Activated naive CD8-positive, alpha-beta T cell (primary cell): ENCODE data around the gene DHRS2.
"Not testable (repeated sequence)": the region's sequence is repeated elsewhere in the genome, so short reads cannot be mapped to it uniquely, and the experiment has no call there.

Experiments used
- H3K27ac Mint-ChIP-seq: one replicate; pipeline ENCODE4 v1.8.0; 2021; ENCODE audit warnings: mixed read lengths
- H3K27me3 Mint-ChIP-seq: one replicate; pipeline ENCODE4 v1.8.0; 2021; ENCODE audit warnings: mixed read lengths
- H3K36me3 Mint-ChIP-seq: one replicate; pipeline ENCODE4 v1.8.0; 2021; ENCODE audit warnings: mixed read lengths
- H3K4me1 Mint-ChIP-seq: one replicate; pipeline ENCODE4 v1.8.0; 2021; ENCODE audit warnings: low read depth, mixed read lengths
- H3K4me3 Mint-ChIP-seq: one replicate; pipeline ENCODE4 v1.8.0; 2021; ENCODE audit warnings: mild to moderate bottlenecking, mixed read lengths
- H3K9me3 Mint-ChIP-seq: one replicate; pipeline ENCODE4 v1.8.0; 2021; ENCODE audit warnings: low read depth, mixed read lengths

Gene DHRS2

GRCh38 chr14:23665302-23666016, 29.3 kb downstream of the DHRS2 start:
- H3K4me1 Mint-ChIP-seq: peaks cover 2% of the 10 kb centered on the region
- H3K27me3 Mint-ChIP-seq: peaks cover 4% of the 10 kb centered on the region
- no peak overlapping the region for H3K4me3 Mint-ChIP-seq
- no peaks in the 10 kb centered on the region for H3K36me3 Mint-ChIP-seq
- no peaks in the 10 kb centered on the region for H3K9me3 Mint-ChIP-seq
- H3K27ac Mint-ChIP-seq: no peak overlapping the region

- Mint-ChIP-seq H3K4me3 (no peak overlapping the region), H3K4me1 (no peaks in the 10 kb centered on the region)
These were observed 31.0 kb downstream of the DHRS2 start for GRCh38 chr14:23667134-23667533.

DNA sequence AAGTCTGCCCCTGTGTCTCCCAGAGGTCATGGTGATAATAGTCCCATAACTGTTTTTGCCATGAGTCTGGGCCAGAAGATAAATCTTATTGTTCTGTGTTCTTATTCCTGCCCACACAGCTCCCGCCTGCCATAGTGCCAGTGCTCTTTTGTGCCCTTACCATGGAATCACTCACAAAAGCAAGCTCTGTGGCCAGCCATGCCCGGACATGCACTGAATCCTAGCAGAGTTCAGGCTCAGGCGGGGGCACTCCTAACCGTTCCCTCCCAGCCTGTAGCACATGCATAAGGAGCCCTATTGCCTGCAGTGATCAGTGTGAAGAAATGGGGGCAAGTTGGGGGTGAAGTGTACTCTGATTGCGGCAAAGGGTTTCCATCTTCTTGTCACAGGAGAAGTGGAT, 33.3 kb downstream of the DHRS2 start:
- no peaks in the 10 kb centered on the region for H3K4me1 Mint-ChIP-seq
- H3K27me3 Mint-ChIP-seq: peaks cover 2% of the 10 kb centered on the region
- H3K4me3 Mint-ChIP-seq: no peak overlapping the region
- no peaks in the 10 kb centered on the region for H3K9me3 Mint-ChIP-seq
- H3K36me3 Mint-ChIP-seq: peaks cover 2% of the 10 kb centered on the region
- no peak overlapping the region for H3K27ac Mint-ChIP-seq

More at GRCh38 chr14:23667134-23667533, 31.0 kb downstream of the DHRS2 start:
- Mint-ChIP-seq H3K36me3 (no peaks in the 10 kb centered on the region), H3K9me3 (no peaks in the 10 kb centered on the region), H3K27ac (no peak overlapping the region), H3K27me3 (peaks cover 4% of the 10 kb centered on the region)

- Mint-ChIP-seq H3K9me3 (no peaks in the 10 kb centered on the region), H3K27me3 (peaks cover 4% of the 10 kb centered on the region), H3K27ac (no peak overlapping the region), H3K4me1 (no peaks in the 10 kb centered on the region), H3K4me3 (no peak overlapping the region), H3K36me3 (peaks cover 2% of the 10 kb centered on the region)
These were observed 34.3 kb downstream of the DHRS2 start for GRCh38 chr14:23670481-23670880.

- Mint-ChIP-seq H3K4me1 (no peaks in the 10 kb centered on the region), H3K4me3 (no peak overlapping the region), H3K27me3 (peaks cover 10% of the 10 kb centered on the region), H3K9me3 (no peaks in the 10 kb centered on the region), H3K27ac (no peak overlapping the region), H3K36me3 (peaks cover 2% of the 10 kb centered on the region)
These were observed 36.0 kb downstream of the DHRS2 start for GRCh38 chr14:23672200-23672599.

DNA sequence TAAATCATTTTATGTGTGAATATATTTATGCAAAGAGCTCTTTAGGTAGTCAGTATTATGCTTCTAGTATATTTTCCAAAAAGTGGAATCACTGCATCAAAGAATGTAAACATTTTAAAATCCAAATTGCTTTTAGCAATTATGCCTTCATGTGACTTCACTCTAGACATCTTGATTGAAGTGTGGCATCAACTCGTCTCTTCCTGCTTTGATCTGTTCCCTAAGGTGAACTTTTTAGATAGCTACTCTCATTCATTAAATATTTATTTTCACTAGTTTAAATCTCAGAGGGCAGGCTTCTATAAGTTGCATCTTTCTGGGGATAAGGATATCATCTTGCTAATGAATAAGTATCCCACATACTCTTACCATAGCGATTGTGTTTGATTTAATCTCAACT, 39.2 kb downstream of the DHRS2 start:
- H3K36me3 Mint-ChIP-seq: peaks cover 2% of the 10 kb centered on the region
- no peaks in the 10 kb centered on the region for H3K9me3 Mint-ChIP-seq
- H3K27me3 Mint-ChIP-seq: peaks cover 10% of the 10 kb centered on the region
- no peaks in the 10 kb centered on the region for H3K4me1 Mint-ChIP-seq
- H3K27ac Mint-ChIP-seq: no peak overlapping the region
- H3K4me3 Mint-ChIP-seq: no peak overlapping the region

DNA sequence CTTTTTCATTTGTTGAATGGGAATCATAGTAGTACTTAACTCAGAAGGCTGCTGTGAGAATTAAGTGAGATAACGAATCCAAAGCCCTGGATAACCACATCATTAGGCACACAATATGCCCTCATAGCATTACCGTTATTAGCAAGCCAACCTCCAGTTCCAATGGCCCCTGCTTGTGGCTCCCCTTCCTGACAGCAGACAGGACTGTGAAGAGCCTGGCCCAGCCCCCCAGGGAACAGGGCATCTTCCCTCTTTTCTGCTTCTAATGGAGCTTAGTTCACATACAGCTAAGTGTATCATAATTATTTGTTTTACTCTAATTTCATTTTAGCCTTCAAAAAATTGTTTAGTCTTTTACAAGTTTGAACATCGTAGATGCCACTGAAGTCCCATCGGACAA, 39.7 kb downstream of the DHRS2 start:
- Mint-ChIP-seq H3K27ac (no peak overlapping the region), H3K4me1 (no peaks in the 10 kb centered on the region), H3K4me3 (no peak overlapping the region), H3K27me3 (peaks cover 10% of the 10 kb centered on the region), H3K36me3 (peaks cover 2% of the 10 kb centered on the region), H3K9me3 (no peaks in the 10 kb centered on the region)

DNA sequence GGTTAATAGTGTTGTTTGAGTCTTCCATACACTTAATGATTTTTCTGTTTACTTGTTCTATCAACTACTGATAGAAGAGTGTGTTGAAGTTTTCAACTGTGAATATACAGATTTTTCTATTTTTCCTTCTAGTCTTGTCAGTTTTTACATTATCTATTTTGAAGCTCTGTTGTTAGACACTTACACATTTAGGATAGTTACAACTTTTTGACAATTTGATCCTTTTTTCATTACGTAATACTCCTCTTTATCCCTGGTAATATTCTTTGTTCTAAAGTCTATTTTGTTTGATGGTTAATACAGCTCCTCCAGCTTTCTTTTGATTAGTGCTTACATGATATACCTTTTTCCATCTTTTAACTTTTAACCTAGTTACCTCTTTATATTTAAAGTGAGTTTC, 45.2 kb downstream of the DHRS2 start:
- no peaks in the 10 kb centered on the region for H3K9me3 Mint-ChIP-seq
- no peak overlapping the region for H3K4me3 Mint-ChIP-seq
- peaks cover 3% of the 10 kb centered on the region for H3K27me3 Mint-ChIP-seq
- H3K4me1 Mint-ChIP-seq: no peaks in the 10 kb centered on the region
- no peaks in the 10 kb centered on the region for H3K36me3 Mint-ChIP-seq
- H3K27ac Mint-ChIP-seq: no peak overlapping the region

GRCh38 chr14:23689709-23690514, 53.7 kb downstream of the DHRS2 start:
- not testable (repeated sequence) for H3K27me3 Mint-ChIP-seq, H3K4me3 Mint-ChIP-seq, H3K9me3 Mint-ChIP-seq, H3K4me1 Mint-ChIP-seq, H3K27ac Mint-ChIP-seq, H3K36me3 Mint-ChIP-seq

DNA sequence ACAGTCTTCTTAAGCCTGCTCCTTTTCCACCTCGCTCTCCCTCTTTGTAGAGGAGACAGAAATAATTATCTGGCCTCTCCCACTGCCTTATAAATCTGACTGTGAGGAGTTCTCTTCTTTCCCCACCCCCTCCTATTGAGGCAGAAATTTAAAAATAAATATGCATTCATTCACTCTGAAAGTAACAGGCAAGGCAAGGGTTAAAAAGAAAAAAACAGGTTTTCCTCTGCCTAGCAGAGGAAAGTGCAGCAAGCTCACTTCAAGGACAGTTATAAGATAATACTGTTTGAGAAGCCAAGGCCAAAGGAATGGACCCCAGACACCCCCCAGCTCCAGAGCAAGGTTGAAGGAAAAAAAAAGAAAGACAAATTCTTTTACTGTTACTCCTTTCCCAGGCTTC, 56.3 kb downstream of the DHRS2 start:
- no peak overlapping the region for H3K4me3 Mint-ChIP-seq
- H3K27me3 Mint-ChIP-seq: peaks cover 10% of the 10 kb centered on the region
- H3K9me3 Mint-ChIP-seq: peaks cover 5% of the 10 kb centered on the region
- no peaks in the 10 kb centered on the region for H3K4me1 Mint-ChIP-seq
- peaks cover 6% of the 10 kb centered on the region for H3K36me3 Mint-ChIP-seq
- no peak overlapping the region for H3K27ac Mint-ChIP-seq

DNA sequence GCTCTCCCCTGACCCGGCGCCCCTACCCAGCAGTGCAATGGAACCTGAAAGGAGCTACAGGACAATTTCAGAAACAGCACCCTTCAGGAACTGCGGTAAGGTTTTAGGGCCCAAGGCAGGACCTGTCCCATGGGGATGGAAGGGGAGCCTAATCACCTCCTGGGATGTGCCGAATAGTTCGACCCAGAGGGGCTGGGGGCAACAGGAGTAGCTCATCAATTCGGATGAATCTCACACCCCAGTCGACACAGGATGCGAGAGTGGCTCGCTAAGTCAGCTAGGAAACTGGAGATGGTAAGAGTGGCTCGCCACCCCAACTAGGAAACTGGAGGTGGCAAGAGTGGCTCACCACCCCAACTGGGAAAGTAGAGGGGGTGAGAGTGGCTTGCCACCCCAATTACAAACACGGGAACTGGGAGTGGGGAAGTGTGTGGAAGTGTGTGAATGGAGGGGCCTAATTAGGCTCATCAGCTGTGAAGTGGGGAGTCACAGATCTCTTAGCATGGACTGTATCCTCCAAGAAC, 57.1 kb downstream of the DHRS2 start:
- H3K9me3 Mint-ChIP-seq: peaks cover 5% of the 10 kb centered on the region
- H3K4me1 Mint-ChIP-seq: no peaks in the 10 kb centered on the region
- H3K36me3 Mint-ChIP-seq: peaks cover 6% of the 10 kb centered on the region
- no peak overlapping the region for H3K27ac Mint-ChIP-seq
- H3K27me3 Mint-ChIP-seq: peaks cover 10% of the 10 kb centered on the region
- no peak overlapping the region for H3K4me3 Mint-ChIP-seq

DNA sequence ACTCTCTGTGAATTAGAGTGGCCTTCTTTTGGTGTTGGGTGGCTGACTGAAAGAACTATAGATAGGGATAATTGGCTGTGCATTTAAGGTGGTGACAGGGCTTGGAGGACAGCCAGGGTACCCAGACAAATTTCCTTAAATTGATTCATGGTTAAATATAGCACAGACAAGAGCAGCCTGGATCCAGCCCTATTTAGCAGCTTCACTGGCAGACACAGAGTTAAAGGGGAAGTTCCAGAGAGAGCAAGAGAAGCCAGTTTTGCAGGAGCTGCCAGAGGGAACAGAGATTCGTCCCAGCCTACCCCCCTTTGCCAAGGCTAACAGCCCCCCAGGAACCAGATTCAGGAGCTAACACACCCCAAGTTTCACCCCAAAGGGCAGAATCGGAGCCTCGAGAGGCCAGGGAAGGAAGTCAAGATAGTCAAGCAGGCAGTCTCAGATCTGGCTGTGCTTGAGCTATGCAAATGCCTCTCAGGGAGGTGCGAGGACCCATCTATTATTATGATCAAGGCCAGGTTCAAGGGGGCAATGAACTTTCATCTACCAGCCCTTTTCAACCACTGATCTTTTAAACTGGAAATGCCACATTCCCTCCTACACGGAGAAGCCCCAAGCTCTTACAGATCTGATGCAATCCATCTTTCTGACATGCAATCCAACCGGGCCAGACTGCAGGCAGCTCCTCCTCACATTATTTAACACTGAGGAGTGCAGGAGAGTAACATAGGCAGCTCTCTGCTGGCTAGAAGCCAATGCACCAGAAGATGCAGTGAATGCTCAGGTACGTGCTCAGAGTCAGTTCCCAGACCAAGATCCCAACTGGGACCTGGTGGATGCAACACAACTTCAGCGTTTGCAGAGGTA, 58.2 kb downstream of the DHRS2 start:
- H3K9me3 Mint-ChIP-seq: peaks cover 5% of the 10 kb centered on the region
- H3K4me1 Mint-ChIP-seq: no peaks in the 10 kb centered on the region
- H3K4me3 Mint-ChIP-seq: no peak overlapping the region
- H3K27ac Mint-ChIP-seq: no peak overlapping the region
- H3K36me3 Mint-ChIP-seq: peaks cover 6% of the 10 kb centered on the region
- peaks cover 15% of the 10 kb centered on the region for H3K27me3 Mint-ChIP-seq
